Naive thymus-derived CD4-positive, alpha-beta T cell (primary cell): ENCODE results near the gene MRPL20. TPM values are rescaled to one million over a fixed set of nuclear protein-coding genes. Genes with fewer than 3 reads are reported as not detected.

ENCODE experiments used
- ATAC-seq: fragments of 150-1000 bp; cut with Tn5 transposase; 2 replicates; pipeline ENCODE4 v1.10.0; 2021; ENCODE audit warnings: mild to moderate bottlenecking, moderate library complexity
- CTCF ChIA-PET: fragments of 350-600 bp; sonication (Branson Sonifier 250); formaldehyde crosslinking; loops from one replicate; lab custom pipeline; 2021; ENCODE audit warnings: antibody characterized with exemption; lab: Charles Lee
- POLR2A ChIA-PET: fragments of 350-600 bp; sonication (Branson Sonifier 250); formaldehyde crosslinking; loops from one replicate; lab custom pipeline; 2021; ENCODE audit warnings: antibody characterized with exemption, inconsistent platforms; lab: Charles Lee
- DNase-seq, 9 donors: peaks; one replicate each; pipeline versions ENCODE4 v3.0.0 to v3.0.0-alpha.2; 2020 to 2022; ENCODE audit warnings: mixed read lengths in 1 of 9
- H3K27ac ChIP-seq: one replicate; pipeline ENCODE4 v1.7.0; 2013; ENCODE audit warnings: mild to moderate bottlenecking, low read depth, low read length, moderate library complexity
- H3K27me3 ChIP-seq, 2 donors: one replicate each; pipeline ENCODE4 v1.7.0; 2013; ENCODE audit warnings: low read length in 2 of 2, mild to moderate bottlenecking in 2 of 2, moderate library complexity in 2 of 2; ENCODE audit not compliant: control insufficient read depth in 2 of 2, insufficient read depth in 2 of 2
- H3K36me3 ChIP-seq, 3 experiments: 1 replicate in 2 of 3; 2 replicates in 1 of 3; pipeline ENCODE4 v1.7.0; 2013; ENCODE audit warnings: low read length in 3 of 3, mild to moderate bottlenecking in 3 of 3, moderate library complexity in 1 of 3; ENCODE audit not compliant: insufficient read depth in 3 of 3, control insufficient read depth in 2 of 3
- H3K4me1 ChIP-seq, 2 donors: one replicate each; pipeline ENCODE4 v1.7.0; 2013; ENCODE audit warnings: low read length in 2 of 2, mild to moderate bottlenecking in 2 of 2, moderate library complexity in 1 of 2; ENCODE audit not compliant: control insufficient read depth in 2 of 2, insufficient read depth in 2 of 2
- H3K4me3 ChIP-seq: 2 replicates; pipeline ENCODE4 v1.7.0; 2013; ENCODE audit warnings: mild to moderate bottlenecking, low read length
- H3K9me3 ChIP-seq, 3 experiments: 1 replicate in 2 of 3; 2 replicates in 1 of 3; pipeline ENCODE4 v1.7.0; 2013; ENCODE audit warnings: low read length in 3 of 3; ENCODE audit not compliant: control insufficient read depth in 2 of 3
- H3K27ac Mint-ChIP-seq, 9 donors: one replicate each; pipeline ENCODE4 v1.8.0; 2020 to 2022; ENCODE audit warnings: mixed read lengths in 9 of 9, mild to moderate bottlenecking in 8 of 9, moderate library complexity in 5 of 9, inconsistent platforms in 2 of 9
- H3K27me3 Mint-ChIP-seq, 5 donors: one replicate each; pipeline ENCODE4 v1.8.0; 2021 to 2022; ENCODE audit warnings: mixed read lengths in 5 of 5, mild to moderate bottlenecking in 1 of 5
- H3K36me3 Mint-ChIP-seq, 5 donors: one replicate each; pipeline ENCODE4 v1.8.0; 2020 to 2022; ENCODE audit warnings: mixed read lengths in 5 of 5, mild to moderate bottlenecking in 3 of 5, inconsistent platforms in 1 of 5
- H3K4me1 Mint-ChIP-seq, 7 donors: one replicate each; pipeline ENCODE4 v1.8.0; 2020 to 2022; ENCODE audit warnings: mixed read lengths in 7 of 7, mild to moderate bottlenecking in 3 of 7, inconsistent platforms in 1 of 7
- H3K4me3 Mint-ChIP-seq, 10 donors: one replicate each; pipeline ENCODE4 v1.8.0; 2020 to 2022; ENCODE audit warnings: mild to moderate bottlenecking in 10 of 10, mixed read lengths in 10 of 10, moderate library complexity in 6 of 10, inconsistent platforms in 2 of 10
- H3K9me3 Mint-ChIP-seq, 11 donors: one replicate each; pipeline ENCODE4 v1.8.0; 2020 to 2022; ENCODE audit warnings: mixed read lengths in 11 of 11, mild to moderate bottlenecking in 4 of 11, inconsistent platforms in 1 of 11, moderate library complexity in 1 of 11
- intact Hi-C, 2 donors: fragments of 100-400 bp; cut with micrococcal nuclease; formaldehyde crosslinking; loops; one replicate each; pipeline ENCODE4 v1.15.1; 2023
- polyA plus RNA-seq, 2 donors: library from polyadenylated mRNA; unstranded; fragments of 300-500 nt; fragmentation: Illumina TruSeq; gene quantifications; one replicate each; pipeline ENCODE4 v1.2.3, GENCODE V29; 2021
- total RNA-seq, 6 experiments: library from RNA in 5 of 6; stranded (reverse) in 5 of 6; gene quantifications; 1 replicate in 5 of 6; 2 replicates in 1 of 6; pipeline ENCODE4 v1.2.3 and lab custom pipeline; 2021 to 2026

Gene MRPL20
- total and polyA plus RNA-seq, 7 experiments from 2014 or later, result 91.2 to 239 (median 134) TPM

DNA sequence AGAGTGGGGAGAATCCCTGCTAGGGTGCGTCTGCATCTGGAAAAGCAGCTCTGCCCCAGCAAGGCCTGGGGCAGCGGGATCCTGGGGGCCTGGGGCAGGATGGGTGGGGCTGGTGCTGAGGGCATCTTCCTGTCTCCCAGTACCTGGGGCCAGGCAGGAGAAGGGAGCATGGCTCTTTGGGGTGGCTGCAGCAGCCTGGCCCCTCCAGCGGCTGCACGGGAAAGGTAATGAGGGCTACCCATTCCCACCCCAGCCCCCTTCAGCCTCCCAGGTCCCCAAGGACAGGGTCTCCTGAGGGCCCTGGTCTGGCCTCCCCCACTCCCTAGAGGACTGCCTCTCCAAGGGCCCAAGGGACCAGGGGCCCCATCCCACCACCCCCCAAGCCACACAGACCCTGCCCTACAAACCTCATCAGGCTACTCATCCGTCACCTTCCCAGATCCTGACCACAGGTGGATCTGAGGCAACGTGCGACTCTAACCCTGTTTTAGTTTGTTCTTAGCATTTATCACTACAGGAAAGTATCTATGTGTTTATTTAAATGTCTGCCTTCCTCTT, 14.9 kb upstream of the MRPL20 start:
- H3K36me3 ChIP-seq, result no peaks in the 10 kb centered on the region
- intact Hi-C loops, result no loop called here
- Mint-ChIP-seq H3K4me1 (peaks cover 0 to 7% (median 0%) of the 10 kb centered on the region in 7 donors), H3K27ac (no peak overlapping the region), H3K27me3 (peaks cover 0 to 34% (median 21%) of the 10 kb centered on the region in 5 donors), H3K4me3 (peak overlapping the region in 1 of 10 donors; percentile 43), H3K9me3 (peaks cover 0 to 2% (median 0%) of the 10 kb centered on the region in 11 donors), H3K36me3 (no peaks in the 10 kb centered on the region)
- no peaks in the 10 kb centered on the region for H3K4me1 ChIP-seq
- H3K4me3 ChIP-seq, result no peak overlapping the region
- POLR2A ChIA-PET, result interaction anchor here (0.5 kb wide), 1 partner anchor 19 kb away, joined by 3 read pairs; no protein-coding TSS in a partner anchor
- ATAC-seq (no peak), DNase-seq (no peak)
- CTCF ChIA-PET, result interaction anchor here (1.1 kb wide), 1 partner anchor 20 kb away, joined by 4 read pairs; no protein-coding TSS in a partner anchor
- no peak overlapping the region for H3K27ac ChIP-seq
- no peaks in the 10 kb centered on the region for H3K9me3 ChIP-seq
- H3K27me3 ChIP-seq, result no peaks in the 10 kb centered on the region

- DNase-seq (no peak), ATAC-seq (no peak)
- Histone ChIP-seq H3K36me3 (no peaks in the 10 kb centered on the region), H3K9me3 (no peaks in the 10 kb centered on the region), H3K27me3 (no peaks in the 10 kb centered on the region), H3K4me3 (no peak within 1 kb of the TSS), H3K27ac (no peak within 1 kb of the TSS), H3K4me1 (no peaks in the 10 kb centered on the region)
- POLR2A ChIA-PET, result interaction anchor here (0.5 to 0.7 kb wide), 2 partner anchors 10 to 18 kb away, joined by 3 read pairs; no protein-coding TSS in a partner anchor
- Mint-ChIP-seq H3K4me1 (peaks cover 0 to 6% (median 0%) of the 10 kb centered on the region in 7 donors), H3K4me3 (peak within 1 kb of the TSS in 5 of 10 donors; percentile 41 to 70 (median 48)), H3K27me3 (peaks cover 0 to 33% (median 21%) of the 10 kb centered on the region in 5 donors), H3K36me3 (no peaks in the 10 kb centered on the region), H3K27ac (no peak within 1 kb of the TSS), H3K9me3 (peaks cover 0 to 2% (median 0%) of the 10 kb centered on the region in 11 donors)
- CTCF ChIA-PET, result no interaction called here
- intact Hi-C loops, result no loop called here
Observed at GRCh38 chr1:1421147-1421906, 14.2 kb upstream of the MRPL20 start, which contains the start of gene ANKRD65. Gene ANKRD65 (minus strand): TSS chr1:1421276. CDS start chr1:1421005, 271 bp downstream.

DNA sequence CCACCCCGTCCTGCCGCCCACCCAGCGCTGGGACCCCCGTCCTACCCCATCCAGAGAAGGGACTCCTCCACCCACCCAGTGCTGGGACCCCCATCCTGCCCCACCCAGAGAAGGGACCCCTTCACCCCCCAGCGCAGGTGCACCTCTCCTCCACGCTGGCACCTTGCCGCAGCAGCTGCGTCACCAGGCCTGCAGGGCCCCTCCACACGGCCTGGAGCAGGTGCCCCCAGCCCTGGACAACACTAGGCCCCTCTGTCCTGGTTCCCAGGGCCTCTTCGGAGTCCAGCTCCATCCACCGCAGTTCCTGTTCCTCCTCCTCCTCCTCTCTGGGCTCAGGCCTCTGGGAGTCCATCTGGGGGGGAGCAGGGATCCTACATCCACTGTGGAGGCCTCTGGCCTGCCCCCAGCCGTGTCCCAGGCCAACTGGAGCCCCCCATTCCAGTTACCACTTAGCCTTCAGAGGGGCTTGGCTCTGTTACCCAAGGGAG, 13.6 kb upstream of the MRPL20 start:
- Mint-ChIP-seq H3K4me1 (peaks cover 0 to 4% (median 0%) of the 10 kb centered on the region in 7 donors), H3K36me3 (no peaks in the 10 kb centered on the region), H3K27me3 (peaks cover 0 to 31% (median 16%) of the 10 kb centered on the region in 5 donors), H3K4me3 (peak overlapping the region in 3 of 10 donors; percentile 41 to 70 (median 48)), H3K27ac (no peak overlapping the region), H3K9me3 (peaks cover 0 to 2% (median 0%) of the 10 kb centered on the region in 11 donors)
- Histone ChIP-seq H3K4me1 (no peaks in the 10 kb centered on the region), H3K36me3 (no peaks in the 10 kb centered on the region), H3K27ac (no peak overlapping the region), H3K27me3 (no peaks in the 10 kb centered on the region), H3K4me3 (no peak overlapping the region), H3K9me3 (no peaks in the 10 kb centered on the region)
- POLR2A ChIA-PET, result interaction anchor here (0.7 kb wide), 1 partner anchor 11 kb away, joined by 3 read pairs; no protein-coding TSS in a partner anchor
- CTCF ChIA-PET, result no interaction called here
- ATAC-seq, result no peak
- DNase-seq, result no peak
- intact Hi-C loops, result no loop called here

DNA sequence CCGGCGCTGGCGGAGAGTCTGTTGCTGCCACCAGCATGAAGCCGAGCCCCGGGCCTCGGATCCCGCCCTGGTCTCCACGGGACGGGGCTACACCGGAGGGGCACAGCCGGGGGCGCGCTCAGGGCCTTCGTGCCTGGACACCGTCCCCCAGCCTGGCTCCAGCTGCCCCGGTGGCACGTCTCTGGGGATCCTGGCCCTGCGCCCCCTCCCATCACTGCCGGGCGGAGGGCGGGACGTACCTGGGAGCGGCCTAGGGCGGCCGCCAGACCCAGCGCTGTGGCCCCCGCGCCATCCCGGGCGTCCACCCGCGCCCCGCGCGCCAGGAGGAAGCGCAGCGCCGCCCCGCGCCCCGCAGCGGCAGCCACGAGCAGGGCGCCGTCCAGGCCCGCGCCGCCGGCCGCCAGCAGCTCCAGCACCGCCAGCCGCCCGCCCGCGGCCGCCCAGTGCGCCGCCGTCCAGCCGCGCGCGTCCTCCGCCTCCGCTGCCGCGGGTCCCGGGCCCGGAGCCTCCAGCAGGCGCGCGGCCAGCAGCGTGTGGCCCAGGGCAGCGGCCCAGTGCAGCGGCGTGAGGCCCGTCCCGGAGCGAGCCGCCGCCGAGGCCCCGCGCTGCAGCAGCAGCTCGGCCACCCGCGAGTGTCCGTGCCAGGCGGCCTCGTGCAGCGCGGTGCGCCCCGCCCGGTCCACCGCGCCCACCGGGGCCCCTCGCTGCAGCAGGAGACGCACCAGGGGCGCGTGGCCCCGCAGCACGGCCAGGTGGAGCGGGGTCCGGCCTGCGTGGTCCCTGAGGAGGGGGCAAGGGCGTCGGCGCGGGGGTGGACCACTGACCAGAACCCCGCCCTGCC, 12.9 kb upstream of the MRPL20 start:
- POLR2A ChIA-PET, result no interaction called here
- H3K4me3 Mint-ChIP-seq, result peak overlapping the region in 1 of 10 donors; percentile 70

DNA sequence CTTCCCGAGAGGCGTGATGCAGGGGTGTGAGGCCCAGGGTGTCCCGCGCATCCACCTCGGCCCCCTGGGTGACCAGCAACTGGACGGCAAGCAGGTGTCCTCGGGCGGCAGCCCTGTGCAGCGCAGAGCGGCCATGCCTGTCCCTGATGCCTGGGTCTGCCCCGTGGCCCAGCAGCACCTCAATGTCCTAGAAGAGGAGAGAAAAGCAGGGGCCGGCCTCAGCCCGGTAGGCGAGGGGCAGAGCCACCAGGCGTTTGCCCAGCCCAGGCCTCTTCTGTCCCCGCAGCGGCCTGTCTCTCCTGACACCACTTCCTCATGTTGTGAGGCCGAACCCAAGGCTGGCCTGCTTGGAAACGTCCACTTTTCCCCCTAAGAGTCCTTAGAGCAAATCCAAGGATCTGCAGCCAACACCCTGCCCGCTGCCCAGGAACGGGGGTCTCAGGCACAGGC, 12.3 kb upstream of the MRPL20 start:
- ATAC-seq, result no peak
- intact Hi-C loops, result no loop called here
- H3K4me3 Mint-ChIP-seq, result peak overlapping the region in 2 of 10 donors; percentile 25 to 38
- Histone ChIP-seq H3K4me1 (no peaks in the 10 kb centered on the region), H3K36me3 (no peaks in the 10 kb centered on the region), H3K9me3 (no peaks in the 10 kb centered on the region), H3K4me3 (no peak overlapping the region), H3K27ac (no peak overlapping the region), H3K27me3 (no peaks in the 10 kb centered on the region)
- POLR2A ChIA-PET, result no interaction called here
- peaks cover 0 to 23% (median 10%) of the 10 kb centered on the region in 5 donors for H3K27me3 Mint-ChIP-seq
- peaks cover 0 to 4% (median 0%) of the 10 kb centered on the region in 7 donors for H3K4me1 Mint-ChIP-seq
- no peak overlapping the region for H3K27ac Mint-ChIP-seq
- CTCF ChIA-PET, result interaction anchor here (1.2 kb wide), 1 partner anchor 44 kb away, joined by 4 read pairs; the partner anchor contains the start of gene AURKAIP1
- H3K9me3 Mint-ChIP-seq, result peaks cover 0 to 2% (median 0%) of the 10 kb centered on the region in 11 donors
- no peak for DNase-seq
- no peaks in the 10 kb centered on the region for H3K36me3 Mint-ChIP-seq

More for the DNA sequence above, 12.9 kb upstream of the MRPL20 start:
- H3K4me1 ChIP-seq, result no peaks in the 10 kb centered on the region
- Mint-ChIP-seq H3K9me3 (peaks cover 0 to 2% (median 0%) of the 10 kb centered on the region in 11 donors), H3K36me3 (no peaks in the 10 kb centered on the region), H3K27ac (no peak overlapping the region), H3K27me3 (peaks cover 0 to 27% (median 11%) of the 10 kb centered on the region in 5 donors), H3K4me1 (peaks cover 0 to 4% (median 0%) of the 10 kb centered on the region in 7 donors)
- H3K27me3 ChIP-seq, result no peaks in the 10 kb centered on the region
- intact Hi-C loops, result no loop called here
- H3K27ac ChIP-seq, result no peak overlapping the region
- CTCF ChIA-PET, result interaction anchor here (1.2 kb wide), 1 partner anchor 45 kb away, joined by 4 read pairs; the partner anchor contains the start of gene AURKAIP1
- H3K9me3 ChIP-seq, result no peaks in the 10 kb centered on the region
- no peak overlapping the region for H3K4me3 ChIP-seq
- ATAC-seq (peak; percentile 60), DNase-seq (no peak)
- no peaks in the 10 kb centered on the region for H3K36me3 ChIP-seq
